CD4-positive, alpha-beta T cell treated with Interleukin-15 for 4 hours (primary cell): Measurements from ENCODE around the gene LRRC3B.

Experiments
- DNase-seq: peaks from one replicate; pipeline ENCODE4 v3.0.0-alpha.2; 2020; ENCODE audit warnings: low spot score

Gene LRRC3B

DNA sequence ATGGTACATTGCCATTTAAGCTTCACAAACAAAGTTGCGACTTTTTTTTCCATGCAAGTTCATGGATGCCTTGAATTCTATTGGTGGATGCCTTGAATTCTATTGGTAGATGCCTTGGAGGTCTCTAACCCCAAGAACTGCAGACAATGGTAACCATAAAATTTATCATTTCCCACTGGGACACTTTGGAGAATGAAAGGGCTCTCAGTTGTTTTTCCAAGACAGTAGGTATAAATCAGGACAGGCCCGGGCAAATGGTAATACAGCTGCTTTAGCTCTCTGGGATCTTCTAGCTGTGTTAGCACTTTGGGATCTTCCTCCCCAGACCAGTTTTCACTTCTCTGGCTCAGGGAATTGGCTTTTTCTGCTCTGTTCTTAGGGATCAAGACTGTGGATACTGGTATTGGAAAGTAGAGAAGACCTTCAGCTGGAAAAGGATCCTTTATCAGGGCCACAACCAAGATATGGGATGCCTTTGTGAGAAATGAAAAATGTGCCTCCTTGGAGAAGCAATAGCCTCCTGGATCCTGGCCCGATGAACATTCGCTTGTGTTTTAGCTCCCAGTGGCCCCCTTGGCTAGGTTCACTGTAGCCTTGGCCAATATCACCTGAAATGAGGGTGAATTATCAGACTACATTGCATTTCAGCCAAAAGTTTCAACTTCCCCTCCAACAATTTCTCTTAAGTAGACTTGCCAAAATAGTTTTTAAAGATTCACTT is 8.3 kb downstream of the LRRC3B start:
- DNase-seq: no peak

DNA sequence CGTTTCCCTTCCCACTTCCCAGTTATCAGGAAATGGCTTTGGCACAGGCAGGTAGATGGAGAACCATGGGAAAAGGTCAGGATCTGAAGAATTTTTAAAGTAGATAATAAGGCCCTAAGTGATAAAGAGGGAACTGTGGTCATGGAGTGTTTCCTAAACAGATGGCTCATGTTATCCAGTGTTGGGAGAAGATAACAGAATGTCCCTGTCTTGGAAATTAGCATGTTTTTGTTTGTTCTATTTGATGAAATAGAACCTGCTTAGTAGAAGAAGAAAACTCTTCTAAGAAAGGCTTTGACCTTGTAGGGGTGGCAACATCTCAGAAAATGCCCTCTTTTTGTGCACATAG is 8.8 kb downstream of the LRRC3B start:
- no peak for DNase-seq

DNA sequence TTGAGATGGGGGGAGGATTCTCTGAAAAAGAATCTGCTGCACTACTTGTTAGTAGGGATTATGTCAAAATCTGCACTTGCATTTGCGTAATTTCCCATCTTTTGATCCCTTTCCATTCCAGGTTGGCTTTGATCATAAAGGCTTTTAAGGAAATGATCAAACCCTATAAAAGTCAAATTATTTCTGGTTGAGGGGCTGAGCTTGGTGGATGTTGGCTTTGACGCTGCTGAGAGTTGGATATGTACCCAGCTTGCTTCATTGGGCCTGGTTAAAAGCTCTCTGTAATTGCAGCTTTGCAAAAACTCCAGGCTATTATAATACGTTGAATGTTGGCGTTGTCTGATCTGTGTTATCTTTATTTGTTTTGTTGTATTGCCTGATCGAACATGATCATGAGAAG is 12.0 kb downstream of the LRRC3B start:
- no peak for DNase-seq

DNA sequence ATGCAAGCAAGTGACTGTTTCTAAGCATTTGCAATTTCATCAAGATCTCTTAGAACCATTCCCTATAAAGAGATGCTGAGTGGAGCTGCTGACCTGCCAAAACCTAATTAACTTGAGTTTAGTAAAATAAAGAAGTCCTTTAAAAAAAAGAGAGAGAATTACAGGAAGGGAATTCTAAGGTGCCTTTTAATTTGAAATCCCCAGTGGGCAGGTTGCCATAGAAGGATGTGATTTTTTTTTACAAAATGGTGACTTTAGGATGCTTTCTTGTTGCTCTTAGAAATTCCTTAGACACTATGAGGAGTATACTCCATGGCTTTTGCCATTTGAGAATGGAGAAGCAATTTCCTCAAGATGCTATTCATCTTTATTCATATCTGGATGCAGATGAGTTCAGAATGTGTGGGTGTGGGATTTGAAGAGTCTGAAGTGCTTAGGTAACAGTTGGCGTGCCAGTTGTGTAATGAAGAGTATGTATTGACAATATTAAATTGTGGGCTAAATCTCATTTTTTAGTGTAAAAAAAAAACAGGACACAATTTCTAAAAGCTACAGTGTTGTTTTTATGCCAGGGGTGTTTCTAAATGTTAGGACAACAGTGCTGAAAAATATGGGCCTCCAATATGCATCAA is 13.6 kb downstream of the LRRC3B start:
- no peak for DNase-seq

DNA sequence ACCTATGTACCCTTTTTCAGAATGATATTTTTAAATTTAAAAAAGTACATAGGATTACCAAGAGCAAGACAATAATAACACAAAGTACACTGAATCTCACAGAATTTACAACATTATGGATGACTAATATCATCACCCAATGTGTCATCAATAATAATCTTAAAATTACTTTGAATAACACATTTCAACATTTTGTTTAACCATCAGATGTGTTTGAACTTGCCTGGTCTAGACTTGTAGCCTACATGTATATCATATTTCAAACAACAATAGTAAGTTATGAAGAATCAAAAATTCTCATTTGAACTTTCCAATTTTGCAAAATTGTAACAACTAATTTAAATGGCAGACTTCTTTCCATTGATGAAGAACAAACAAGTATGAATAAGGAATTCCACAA is 15.1 kb downstream of the LRRC3B start:
- no peak for DNase-seq

DNA sequence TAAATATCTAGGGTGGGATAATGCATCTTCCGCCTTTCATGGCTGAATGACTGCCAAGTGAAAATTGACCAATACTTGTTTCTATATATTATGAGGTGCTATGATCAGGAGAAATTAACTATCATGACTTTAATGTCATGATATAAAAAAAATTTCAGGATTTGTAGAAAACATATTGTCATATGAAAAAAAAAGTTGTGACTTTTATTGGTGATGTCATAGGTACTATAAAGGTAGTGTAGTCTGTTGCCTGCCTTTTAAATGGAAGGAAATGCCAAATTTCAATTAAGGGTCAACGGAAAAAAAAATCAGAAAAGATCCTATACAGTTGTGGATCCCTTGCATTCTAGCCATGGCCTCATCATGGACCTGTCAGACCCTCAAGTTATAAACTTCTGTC is 15.5 kb downstream of the LRRC3B start:
- DNase-seq: no peak

DNA sequence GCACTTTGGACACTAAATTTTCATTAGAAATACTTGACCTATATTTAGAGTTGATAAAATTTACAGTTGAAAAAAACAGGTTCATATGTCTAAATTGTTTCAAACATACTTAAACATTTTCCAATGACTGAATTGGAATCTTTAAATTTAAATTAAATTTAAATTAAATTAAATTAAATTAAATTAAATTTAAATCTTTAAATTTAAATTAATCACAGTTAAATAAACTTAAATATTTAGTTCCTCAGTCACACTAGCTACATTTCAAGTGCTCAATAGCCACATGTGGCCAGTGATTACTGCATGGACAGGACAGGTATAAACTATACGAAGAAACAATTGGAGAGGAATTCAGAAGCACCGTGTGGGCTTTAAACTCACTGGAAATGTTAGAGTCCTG is 16.8 kb downstream of the LRRC3B start:
- no peak for DNase-seq

DNA sequence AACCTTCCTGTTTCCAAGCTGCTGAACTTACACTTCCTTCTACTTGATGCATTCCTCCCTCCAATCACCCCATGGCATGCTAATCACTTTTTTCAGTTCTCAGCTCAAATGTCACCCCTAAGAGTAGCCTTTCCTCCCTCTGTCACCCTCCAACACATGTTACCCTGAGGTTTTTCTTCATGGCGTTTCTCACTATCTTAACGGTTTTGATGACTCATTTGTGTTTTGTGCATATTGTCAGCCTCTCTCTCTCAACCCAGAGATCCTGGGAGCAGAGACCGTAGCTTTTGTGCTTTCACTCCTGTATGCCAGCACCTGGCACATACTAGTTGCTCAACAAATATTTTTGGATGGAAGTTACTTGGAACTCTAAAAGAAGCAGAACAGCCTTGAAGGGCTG is 24.5 kb downstream of the LRRC3B start:
- no peak for DNase-seq

DNA sequence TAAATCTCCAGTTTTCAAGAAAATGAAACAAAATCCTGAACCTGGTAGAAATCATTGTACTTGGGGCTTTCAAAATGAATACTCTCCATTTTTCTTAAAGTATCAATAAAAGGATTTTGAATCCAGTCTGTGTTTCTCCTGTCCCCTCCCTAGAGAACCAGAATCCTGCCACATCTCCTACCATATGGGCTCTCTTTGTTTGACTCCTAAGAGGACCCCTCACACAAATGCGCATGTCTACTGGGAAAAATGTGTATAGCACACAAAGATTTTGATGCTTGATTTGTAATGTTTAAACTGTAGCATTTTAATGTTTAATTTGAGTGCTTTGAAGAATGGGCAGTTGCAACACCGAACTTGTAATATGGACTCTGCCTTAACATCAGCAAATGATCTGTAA is 25.9 kb downstream of the LRRC3B start:
- no peak for DNase-seq

DNA sequence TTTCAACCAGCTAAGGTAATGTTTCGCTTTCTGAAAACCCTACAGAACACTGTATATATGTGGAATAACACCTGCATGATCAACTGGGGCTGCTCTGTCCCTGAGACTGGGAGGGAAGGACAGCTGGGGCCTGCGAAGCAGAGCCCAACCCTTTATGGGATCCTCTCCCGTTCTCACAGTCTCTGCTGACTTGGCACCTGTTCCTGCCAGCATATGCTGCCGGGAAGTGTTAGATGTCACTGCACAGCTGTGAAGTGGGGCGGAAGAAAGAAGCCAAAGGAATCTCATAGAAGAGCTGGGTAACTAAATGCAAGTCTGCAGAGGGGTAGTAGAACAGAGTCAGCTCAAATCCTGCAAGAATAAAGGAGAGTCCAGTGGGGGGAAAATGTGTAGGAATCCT is 29.6 kb downstream of the LRRC3B start:
- no peak for DNase-seq

DNA sequence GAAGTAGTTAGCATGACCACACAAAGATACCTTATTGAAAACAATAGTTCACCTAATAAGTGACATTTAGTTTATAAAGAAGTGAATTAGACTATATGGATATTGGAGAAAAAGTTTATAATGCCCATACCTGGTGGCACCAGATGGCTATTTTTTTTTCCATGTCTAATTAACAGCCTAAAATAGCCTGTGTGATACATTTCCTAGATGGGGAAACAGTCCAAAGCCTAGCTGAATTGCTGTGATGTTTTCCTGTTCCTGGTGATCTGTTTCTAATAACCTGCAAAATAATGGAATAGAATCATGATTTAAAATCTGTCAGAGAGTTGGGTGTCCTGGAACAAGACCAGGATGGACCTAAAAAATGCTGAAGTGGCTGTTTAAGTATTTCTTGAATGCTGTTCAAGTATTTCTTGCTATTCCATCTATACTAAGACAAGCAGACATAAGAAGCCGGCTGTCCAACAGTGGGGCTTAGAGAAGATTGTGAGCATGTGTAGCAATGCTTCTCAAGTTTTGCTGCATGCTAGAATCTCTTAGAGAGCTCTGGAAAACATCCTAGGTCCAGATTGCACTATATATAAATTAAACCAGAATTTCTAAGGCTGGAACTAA is 31.3 kb downstream of the LRRC3B start:
- no peak for DNase-seq

DNA sequence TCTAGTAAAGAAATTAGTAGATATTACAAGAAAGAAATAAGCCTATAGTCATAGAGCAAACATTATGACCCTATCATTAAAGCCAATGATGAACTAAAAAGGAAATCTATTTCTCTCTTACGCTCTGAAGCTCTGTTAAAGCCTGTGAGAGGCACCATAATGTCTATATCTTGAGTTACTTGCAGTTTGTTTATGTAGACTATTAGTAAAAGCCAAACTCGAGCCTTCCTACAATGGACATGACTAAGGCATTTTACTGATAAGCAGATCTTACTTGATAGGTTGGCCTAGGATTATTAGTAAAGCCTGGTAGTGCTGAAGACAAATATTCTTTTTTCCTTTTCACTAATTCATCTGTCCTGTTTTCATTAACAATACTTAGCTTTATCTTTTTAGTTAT is 32.7 kb downstream of the LRRC3B start:
- no peak for DNase-seq

DNA sequence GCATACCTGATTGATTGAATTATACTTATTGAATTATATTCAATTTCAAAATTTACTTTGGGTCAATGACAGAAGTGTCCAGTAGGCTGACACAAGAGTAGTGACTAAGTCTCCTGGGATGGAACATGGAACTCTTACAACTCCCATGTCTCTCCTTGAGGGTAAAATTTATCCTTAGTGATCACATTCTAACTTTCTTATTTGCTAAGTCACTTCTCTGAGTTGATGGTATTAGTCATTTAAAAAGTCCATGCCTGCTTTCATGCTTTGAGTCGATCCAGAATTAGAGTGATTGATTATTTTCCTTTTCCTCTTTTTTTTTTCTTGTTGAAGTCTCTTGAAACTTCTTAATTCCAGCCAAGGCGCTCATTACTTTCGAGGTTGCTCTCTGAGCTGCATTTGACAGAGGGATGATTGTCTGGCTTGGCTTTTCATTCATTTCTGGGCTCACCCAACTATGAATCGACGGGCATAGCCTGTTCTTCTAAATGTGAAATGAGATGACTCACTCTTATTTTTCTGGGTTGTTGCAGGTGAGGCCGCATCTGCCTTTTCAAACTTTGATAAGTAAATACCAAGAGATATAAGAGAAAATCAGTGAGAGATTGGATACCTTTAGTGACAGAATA is 34.9 kb downstream of the LRRC3B start:
- DNase-seq: no peak

DNA sequence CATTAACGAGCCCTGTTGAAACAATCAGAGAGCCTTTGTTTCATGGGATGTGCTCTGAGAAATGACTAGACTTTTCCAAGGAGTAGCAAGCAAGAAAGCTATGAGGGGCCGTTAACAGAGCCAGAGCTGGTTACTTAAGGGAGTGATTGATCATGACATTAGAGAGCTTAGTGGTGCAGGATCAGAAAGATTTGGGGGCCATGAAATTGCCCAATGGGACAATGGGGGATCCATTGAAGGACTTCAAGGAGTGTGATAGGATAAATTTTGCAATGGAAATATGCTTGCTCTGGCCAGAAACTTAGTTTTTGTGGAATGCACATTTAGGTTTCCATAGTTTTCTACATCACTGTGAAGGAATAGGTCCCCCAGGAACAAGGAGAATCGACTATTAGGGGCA is 45.6 kb downstream of the LRRC3B start:
- no peak for DNase-seq

DNA sequence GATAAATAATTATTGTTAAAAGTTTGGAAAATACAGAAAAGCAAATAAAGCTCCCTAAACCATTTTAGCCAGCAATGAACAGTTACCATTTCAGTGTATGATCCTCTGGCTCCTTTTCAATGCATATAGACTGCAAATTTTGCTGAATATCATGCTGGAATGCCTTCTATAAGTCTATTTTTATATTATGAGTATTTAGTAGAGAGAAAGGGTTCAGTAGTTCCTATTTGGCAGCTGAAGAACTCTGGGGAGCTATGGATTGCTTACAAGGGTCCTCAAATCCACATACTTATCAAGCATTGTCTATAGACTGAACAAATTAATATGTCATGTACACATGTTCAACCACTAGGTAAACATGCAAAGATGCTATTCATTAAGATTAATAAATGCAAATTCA is 46.1 kb downstream of the LRRC3B start:
- no peak for DNase-seq

DNA sequence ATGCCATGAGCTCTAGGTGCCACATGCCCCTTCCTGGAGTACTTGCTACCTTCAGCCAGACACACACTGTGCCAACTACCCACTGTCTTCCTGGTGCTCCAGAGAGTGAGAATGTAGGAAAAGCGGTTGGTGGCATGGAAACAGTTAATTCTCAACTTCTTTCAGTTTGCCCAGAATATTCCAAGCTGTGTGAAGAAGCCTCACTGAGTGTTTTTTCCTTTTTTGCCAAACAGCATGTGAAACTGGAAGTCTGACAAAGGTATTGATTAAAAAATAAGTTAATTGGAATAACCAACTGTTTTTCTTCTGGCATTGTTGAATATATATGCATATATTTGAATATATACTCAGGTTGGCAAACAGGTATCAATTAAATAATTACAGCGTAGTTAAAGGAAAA is 52.8 kb downstream of the LRRC3B start:
- no peak for DNase-seq

DNA sequence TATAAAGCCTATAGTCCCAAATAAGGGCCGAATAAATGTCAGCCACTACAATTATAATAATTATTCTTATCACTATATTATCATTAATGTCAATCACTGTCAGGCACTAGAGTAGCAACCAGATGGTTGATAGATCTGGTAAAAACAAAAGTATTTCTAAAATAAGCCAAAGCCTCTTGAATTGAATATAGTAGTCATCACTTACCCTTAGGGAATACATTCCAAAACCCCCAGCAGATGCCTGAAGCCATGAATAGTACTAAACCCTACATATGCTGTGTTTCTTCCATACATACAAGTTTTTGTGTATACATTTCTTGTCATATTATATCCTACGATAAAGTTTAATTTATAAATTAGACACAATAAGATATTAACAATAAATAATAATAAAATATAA is 59.1 kb downstream of the LRRC3B start:
- no peak for DNase-seq

DNA sequence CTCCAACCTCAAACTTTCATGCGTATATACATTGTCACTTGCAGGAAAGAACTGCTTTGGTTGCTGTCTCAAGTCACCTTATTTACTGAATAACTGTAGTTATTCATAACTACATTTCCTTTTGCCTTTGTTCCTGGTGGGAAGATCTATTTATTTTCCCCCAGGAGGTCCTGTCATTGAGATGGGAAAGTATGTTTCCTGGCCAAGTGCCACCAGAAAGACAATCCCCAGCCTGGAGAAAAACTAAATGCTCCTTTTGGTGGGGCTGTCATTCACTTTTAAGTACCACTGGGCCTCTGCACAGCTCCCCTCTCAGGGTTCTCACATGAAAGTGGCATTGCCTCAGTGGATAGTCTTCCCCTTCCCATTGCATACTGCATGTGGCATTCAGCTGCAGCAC is 59.8 kb downstream of the LRRC3B start:
- no peak for DNase-seq

DNA sequence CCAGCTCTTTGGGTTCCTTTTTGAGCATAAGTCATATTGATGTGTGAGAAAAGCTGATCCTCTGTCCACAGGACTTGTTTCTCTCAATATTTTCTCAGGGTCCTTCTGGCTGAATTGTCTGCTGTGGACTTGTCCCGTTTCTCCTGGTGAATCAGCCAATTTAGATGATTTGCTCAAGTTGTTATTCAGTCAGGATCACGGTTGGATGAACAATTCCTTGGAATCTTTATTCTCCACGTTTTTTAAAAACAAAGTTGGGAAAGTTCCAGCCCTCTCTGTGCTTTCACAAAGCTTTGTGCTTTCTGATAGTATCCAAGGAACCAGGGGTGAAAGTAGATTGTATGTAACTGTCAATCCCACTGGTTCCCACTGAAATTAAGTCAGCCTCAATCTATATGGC is 61.3 kb downstream of the LRRC3B start:
- no peak for DNase-seq

DNA sequence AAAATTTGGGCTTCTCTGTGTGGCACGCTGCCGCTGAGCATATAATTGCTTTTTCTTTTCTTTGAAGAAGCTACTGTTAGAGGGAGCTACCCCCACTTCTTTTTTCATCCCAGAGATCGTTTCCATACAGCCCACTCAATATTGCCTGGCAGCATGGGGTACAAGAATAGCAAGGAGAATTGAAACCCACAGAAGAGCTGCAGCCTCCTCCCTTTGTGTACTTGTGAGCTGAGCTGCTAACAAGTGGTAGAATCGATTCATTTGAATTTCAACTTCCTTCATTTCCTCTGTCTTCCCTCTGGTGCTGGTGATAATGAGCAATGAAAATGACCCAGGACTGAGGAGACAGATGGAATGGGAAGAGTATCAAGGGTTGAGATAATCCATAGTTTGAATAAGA is 64.9 kb downstream of the LRRC3B start:
- no peak for DNase-seq

DNA sequence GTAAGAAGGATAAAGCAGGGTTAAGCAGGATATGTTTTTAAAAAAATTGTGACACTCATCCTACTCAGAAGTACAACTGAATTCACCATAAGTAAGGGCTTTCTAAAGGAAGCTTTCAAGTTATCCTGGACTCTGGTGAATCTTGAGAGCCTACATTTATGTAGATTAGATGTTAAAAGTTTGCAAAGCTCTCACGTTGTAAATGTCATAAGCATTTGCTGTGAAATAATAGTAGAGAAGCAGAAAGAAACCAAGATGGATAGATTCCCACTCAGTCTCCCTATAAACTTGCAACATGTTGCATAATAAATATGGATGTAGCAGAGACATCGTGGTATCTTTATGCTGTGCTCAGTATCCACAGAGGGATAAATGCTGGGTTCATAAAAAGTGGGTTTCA is 77.0 kb downstream of the LRRC3B start:
- no peak for DNase-seq

DNA sequence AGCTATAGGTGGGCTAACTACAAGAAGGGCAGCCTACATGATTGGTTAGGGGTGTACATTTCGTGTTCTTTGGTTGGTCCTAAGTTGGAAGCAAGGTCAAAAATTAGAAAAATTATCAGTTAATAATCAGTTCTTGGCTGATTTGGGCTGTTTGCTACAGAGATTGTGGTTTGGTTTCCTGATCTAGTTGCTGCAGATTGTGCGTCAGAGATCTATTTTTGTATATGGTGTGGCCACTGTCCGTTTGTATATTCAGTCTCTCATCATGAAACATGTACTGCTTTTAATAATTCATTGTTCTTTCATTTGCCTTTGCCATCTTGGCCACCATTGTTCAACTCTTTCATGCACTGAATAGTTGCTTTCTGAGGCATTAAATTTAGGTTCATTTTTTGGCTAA is 80.9 kb downstream of the LRRC3B start:
- DNase-seq: no peak

DNA sequence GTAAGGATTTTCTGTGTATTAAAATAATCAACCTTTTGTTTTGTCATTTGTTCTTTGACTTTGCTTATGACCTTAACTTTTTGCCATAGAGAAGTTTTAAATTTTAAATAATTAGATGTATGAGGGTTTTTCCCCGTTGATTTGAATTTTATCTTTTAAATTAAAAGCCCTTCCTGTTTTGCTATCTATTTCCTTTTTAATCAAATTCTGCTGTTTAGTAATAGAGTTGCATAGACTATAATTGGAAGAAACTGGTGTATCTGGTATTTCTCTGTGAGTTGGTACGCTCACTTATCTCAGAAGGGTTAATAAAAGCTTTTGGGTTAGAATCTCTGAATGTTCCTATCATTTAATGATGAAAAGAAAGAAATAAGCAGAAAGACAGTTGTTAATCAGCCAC is 82.2 kb downstream of the LRRC3B start:
- no peak for DNase-seq

DNA sequence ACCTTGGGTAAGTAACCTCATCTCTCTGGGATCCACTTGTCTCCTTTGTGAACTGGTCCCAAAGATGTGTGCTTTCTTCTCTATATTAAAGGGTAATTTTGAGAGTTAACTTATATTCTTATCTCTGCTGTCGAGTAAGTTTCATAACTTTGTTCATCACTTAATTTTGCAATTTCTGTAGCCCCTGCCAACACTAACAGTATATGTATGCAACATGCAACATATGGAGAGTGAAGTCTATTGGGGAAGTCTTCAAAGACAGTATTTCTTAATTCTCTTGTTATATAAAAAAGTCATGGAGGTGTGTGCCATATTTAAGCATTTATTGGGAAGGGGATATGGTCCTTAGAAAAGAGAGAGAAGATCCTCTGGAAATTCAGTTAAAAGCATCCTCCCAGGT is 85.9 kb downstream of the LRRC3B start:
- no peak for DNase-seq
